ENCODE results near the gene WDR48. TPM values are rescaled to one million over a fixed set of nuclear protein-coding genes. Genes with fewer than 3 reads are reported as not detected.
A peak's percentile ranks its signal among the peaks of the same experiment; 100 is the strongest.

Gene WDR48
- total RNA-seq, 1 experiment from 2014 or later: 10.1 TPM

- DNase-seq (ENCODE audit: low spot score): no peak
Measured at GRCh38 chr3:39138804-39139415, 87.1 kb downstream of the WDR48 start.

DNA sequence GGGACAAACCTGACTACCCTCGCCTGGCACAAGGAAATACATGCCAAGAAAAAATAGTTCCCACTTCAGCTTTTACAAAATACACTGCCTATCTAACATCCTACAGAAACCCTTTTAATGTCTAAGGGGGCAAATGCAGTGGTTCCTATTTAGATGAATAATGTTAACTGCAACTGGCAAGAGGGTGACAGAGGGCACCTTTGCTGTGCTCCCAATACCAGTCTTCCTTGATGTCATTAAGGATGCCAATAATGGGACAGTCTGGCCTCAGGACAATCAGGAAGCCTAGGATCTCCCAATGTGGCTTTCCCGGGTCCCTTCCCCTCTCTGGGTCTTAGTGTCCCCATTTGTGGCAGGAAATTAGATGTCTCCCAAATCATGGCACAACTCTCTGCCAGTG is 87.6 kb downstream of the WDR48 start:
- DNase-seq (ENCODE audit: low spot score): no peak

DNA sequence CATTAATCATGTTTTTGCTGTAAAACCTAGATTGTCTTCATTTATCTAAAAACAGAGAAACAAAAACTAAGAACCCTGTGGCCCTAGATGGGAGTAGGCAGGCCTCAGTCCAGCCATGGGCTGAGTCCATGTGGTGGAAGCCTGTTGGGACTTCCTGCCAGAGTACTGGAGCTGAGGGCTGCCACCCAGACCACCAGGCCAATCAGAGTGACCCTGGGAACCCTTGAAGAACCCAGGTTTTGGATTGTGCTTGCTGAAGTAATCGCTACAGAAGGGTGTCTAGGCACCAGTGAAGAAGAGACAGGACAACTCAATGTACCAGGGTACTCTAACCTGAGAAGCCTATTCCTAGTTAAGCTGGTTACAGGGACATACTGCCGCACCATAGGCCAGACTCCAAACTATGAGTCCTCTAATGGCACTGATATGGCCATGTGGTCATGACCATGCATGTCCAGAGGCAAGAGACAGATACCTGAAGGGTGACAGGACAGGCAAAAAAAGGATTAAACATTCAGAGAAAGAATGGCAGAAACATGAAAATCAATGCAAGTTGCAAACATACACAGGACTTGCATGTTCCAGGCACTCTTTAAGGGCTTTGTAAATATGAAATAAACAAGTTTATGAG is 88.6 kb downstream of the WDR48 start:
- no peak for DNase-seq (ENCODE audit: low spot score)

- DNase-seq (ENCODE audit: low spot score): peak; percentile 72
Measured at GRCh38 chr3:39141171-39141995, 89.6 kb downstream of the WDR48 start.

DNA sequence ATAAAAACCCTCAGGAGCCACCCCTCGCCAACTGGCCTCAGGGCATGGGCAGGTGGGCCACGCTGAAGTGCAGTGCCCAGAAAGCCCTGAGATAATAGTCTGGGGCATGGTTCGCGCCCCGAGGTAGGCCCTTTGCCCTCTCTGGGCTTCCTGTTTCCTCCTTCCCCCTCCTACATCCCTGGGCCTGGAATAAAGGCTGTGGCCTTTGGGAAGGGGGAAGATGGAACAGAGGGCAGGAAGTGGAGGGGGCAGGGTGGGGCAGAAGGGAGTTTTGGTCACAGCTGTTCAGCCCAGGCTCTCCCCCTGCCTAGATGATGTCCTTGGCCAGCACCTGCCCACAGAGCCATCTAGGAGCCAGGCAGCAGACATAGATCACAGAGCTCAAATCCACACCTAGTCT is 90.3 kb downstream of the WDR48 start:
- no peak for DNase-seq (ENCODE audit: low spot score)

GRCh38 chr3:39143051-39143885 is 91.5 kb downstream of the WDR48 start:
- DNase-seq (ENCODE audit: low spot score): no peak

DNA sequence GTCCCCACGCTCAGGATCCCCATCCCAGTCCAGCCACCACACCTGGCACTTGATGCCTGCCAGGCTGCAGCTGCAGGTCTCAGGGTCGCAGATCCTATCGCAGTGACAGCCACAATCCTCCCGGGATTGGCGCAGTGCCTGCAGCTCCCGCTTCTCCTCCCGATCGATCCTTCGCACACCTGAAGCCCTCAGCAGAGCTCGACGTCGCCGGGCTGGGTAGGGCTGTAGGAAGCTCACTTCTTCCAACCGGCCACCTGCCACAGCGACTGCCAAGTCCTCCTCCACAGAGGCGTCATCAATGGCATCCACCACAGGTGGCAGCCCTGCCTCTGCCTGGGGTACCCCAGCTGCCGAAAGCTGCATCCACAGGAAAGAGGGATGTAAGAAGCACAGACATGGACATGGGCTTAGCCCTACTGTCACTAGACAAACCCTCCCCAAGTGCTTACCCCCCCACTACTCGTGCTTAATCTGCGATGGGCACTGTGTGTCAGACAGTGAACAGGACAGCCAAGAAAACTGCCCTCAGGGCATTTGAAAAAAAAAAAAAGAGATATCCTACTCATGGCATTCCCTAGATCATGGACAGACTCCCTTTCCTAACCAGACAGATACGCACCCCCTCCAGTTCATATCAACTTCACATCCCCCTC is 92.4 kb downstream of the WDR48 start:
- no peak for DNase-seq (ENCODE audit: low spot score)

- DNase-seq (ENCODE audit: low spot score): no peak
Measured at GRCh38 chr3:39144748-39145380, 93.0 kb downstream of the WDR48 start.

- DNase-seq (ENCODE audit: low spot score): peak; percentile 33
Measured at GRCh38 chr3:39146083-39146501, 94.3 kb downstream of the WDR48 start.

Small RNAs within 50 kb of the gene (small RNA-seq; reads per million reads assigned to genes)
- gene RNU6-1227P: not detected

Other genes with a start within 250 kb of the WDR48 start
- not detected in 2 replicates for gene SCN10A, start 235.8 kb upstream of the WDR48 start, total RNA-seq (2014; rRNA removed; shearing (Covaris generic))
- gene SCN11A, start 72 bp upstream of the WDR48 start, total RNA-seq (2014; rRNA removed; shearing (Covaris generic)): not detected in 2 replicates
- 66.5 and 67.1 TPM in 2 replicates for gene GORASP1, start 55.6 kb downstream of the WDR48 start, total RNA-seq (2014; rRNA removed; shearing (Covaris generic))
- 1.6 and 2.1 TPM in 2 replicates for gene TTC21A, start 55.7 kb downstream of the WDR48 start, total RNA-seq (2014; rRNA removed; shearing (Covaris generic))
- 53.6 and 55.3 TPM in 2 replicates for gene CSRNP1, start 101.6 kb downstream of the WDR48 start, total RNA-seq (2014; rRNA removed; shearing (Covaris generic))
- not detected in 2 replicates for gene XIRP1, start 140.6 kb downstream of the WDR48 start, total RNA-seq (2014; rRNA removed; shearing (Covaris generic))
- not detected in 2 replicates for gene CX3CR1, start 228.0 kb downstream of the WDR48 start, total RNA-seq (2014; rRNA removed; shearing (Covaris generic))

Data from HT-29 (cell line).